D721Med (cell line): ENCODE data around the gene EAF1.
"Not testable (repeated sequence)": the region's sequence is repeated elsewhere in the genome, so short reads cannot be mapped to it uniquely, and the experiment has no call there.

Experiments
- DNase-seq: peaks from one replicate; pipeline ENCODE4 v3.0.0; 2011; ENCODE audit warnings: low spot score; ENCODE audit not compliant: insufficient read length
- FAIRE-seq: peaks from 2 replicates; lab custom pipeline; 2011; peaks lifted over from hg19 to GRCh38; lab: Jason Lieb, UNC
- CTCF ChIP-seq: IDR thresholded peaks from 2 replicates; pipeline ENCODE4 v1.5.1; 2012; ENCODE audit warnings: mild to moderate bottlenecking, control low read depth; ENCODE audit not compliant: insufficient read depth; ENCODE audit errors: missing control alignments

The EAF1 gene

DNA sequence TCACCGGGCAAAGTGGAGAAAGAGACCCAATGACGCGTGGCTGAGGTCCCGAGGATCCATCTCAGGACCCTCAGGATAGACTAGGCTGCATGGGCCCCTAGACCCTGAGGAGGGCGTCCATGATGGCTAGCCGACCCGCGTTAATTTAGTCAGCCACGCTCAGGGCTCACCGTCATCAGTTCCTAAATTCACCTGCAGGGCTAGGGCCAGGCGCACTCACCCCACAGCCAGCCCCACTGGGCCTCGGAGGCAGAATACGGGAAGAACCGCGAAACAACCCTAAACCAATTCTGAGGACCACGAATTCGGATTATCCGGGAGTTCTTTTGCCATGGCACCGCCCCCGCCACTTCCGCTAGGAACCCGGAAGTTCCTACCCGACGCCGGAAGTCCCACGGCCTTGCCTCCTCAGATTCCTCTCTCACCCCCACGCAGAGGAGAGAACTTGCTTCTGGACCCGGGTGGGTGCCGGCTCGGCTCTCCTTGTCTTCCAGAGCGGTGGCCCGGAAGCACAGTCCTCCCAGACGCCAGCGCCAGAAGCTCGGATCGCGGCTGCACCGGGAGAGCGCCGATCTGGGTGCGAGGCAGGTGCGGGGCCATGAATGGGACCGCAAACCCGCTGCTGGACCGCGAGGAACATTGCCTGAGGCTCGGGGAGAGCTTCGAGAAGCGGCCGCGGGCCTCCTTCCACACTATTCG lies at the start of gene EAF1, which contains the start of gene METTL6:
EAF1 (plus strand) TSS at position 417 of the 699 bp plus-strand sequence; CDS start at position 599, 182 bp downstream.
METTL6 (minus strand) TSS at position 363 of the 699 bp plus-strand sequence. CDS start 1,033 bp downstream, outside the sequence.
- TF ChIP-seq CTCF = no peak
- DNase-seq (peak; percentile 80), FAIRE-seq (no peak)

GRCh38 chr3:15377961-15378791 lies 49.2 kb upstream of the EAF1 start:
- peak; percentile 81 for TF ChIP-seq CTCF
- FAIRE-seq = peak; percentile 81

GRCh38 chr3:15380980-15381890 lies 46.2 kb upstream of the EAF1 start:
- no peak for TF ChIP-seq CTCF
- DNase-seq = no peak
- FAIRE-seq = no peak

More at GRCh38 chr3:15377961-15378791, 49.2 kb upstream of the EAF1 start:
- DNase-seq = no peak

DNA sequence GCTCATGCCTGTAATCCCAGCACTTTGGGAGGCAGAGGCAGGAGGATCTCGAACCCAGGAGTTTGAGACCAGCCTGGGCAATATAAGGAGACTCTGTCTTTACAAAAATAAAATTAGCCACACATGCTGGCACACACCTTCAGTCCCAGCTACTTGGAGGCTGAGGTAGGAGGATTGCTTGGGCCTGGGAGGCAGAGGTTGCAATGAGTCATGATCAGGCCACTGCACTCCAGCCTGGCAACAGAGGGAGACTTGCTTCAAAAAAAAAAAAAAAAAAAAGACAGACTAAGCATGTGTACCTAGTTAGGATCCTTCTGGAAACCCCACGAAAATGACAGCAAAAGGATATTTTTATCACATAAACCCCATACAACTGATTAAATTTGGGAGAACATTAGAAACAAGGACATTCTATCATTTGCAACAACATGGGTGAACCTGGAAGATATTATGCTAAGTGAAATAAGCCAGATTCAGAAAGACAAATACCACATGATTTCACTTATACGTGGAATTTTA lies 44.9 kb upstream of the EAF1 start:
- TF ChIP-seq CTCF = no peak

GRCh38 chr3:15384510-15385237 lies 42.7 kb upstream of the EAF1 start:
- DNase-seq (no peak), FAIRE-seq (no peak)
- no peak for TF ChIP-seq CTCF

More for the DNA sequence above, 44.9 kb upstream of the EAF1 start:
- FAIRE-seq = no peak
- DNase-seq = no peak

GRCh38 chr3:15385238-15385695 lies 42.1 kb upstream of the EAF1 start:
- DNase-seq, FAIRE-seq: not testable (repeated sequence)
